ENCODE data around the gene EIF2D.

GRCh38 chr1:206633708-206634121 lies 21.4 kb upstream of the EIF2D start:
- TF ChIP-seq CTCF (IDR thresholded peaks at IDR 0.05; ENCODE audit: borderline replicate concordance, extremely low read depth, low read length, poor library complexity, severe bottlenecking) (no peak), EZH2 (IDR thresholded peaks at IDR 0.05; ENCODE audit: borderline replicate concordance, low read depth, low read length, severe bottlenecking) (no peak)

Measured in DND-41 (cell line).